ENCODE measurements around the gene SRRT. TPM values are rescaled to one million over a fixed set of nuclear protein-coding genes. Genes with fewer than 3 reads are reported as not detected.

The SRRT gene
- total RNA-seq, 2 experiments from 2014 or later, result 262 to 280 TPM

DNA sequence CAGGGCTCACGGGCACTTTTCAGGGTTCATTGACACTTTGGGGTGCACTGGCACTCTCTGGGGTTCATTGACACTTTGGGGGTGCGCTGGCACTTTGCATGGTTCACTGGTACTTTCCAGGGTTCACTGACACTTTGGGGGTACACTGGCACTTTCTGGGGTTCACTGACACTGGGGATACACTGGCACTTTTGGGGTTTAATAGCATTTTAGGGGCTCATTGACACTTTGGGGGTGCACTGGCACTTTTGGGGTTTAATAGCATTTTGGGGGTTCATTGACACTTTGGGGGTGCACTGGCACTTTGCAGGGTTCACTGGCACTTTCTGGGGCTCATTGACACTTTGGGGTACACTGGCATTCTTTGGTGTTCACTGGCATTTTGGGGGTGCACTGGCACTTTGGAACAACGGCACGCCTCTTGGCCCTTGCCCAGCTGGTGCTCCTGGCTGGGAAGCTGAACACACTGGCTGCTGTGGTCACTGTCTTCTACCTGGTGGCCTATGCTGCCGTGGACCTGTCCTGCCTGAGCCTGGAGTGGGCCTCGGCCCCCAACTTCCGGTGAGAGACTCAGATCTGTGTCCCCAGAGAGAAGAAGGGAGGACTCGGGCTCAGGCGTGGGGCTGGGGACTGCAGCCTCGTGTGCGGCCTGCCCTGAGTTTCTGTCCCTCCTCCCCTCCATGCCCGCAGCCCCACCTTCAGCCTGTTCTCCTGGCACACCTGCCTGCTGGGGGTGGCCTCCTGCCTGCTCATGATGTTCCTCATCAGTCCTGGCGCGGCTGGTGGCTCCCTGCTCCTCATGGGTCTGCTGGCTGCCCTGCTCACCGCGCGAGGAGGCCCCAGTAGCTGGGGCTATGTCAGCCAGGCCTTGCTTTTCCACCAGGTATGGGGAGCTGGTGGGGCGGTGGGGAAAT, 13.9 kb upstream of the SRRT start:
- ChIA-PET CTCF (interaction anchor here (1.3 to 1.4 kb wide), 2 partner anchors 9 to 11 kb away, joined by 3 to 5 read pairs; partner anchors contain the start of gene SLC12A9), POLR2A (interaction anchor here (0.6 kb wide), 1 partner anchor 129 kb away, joined by 4 read pairs; no protein-coding TSS in a partner anchor)
- no peaks in the 10 kb centered on the region for H3K27me3 Mint-ChIP-seq
- peaks cover 43% of the 10 kb centered on the region for H3K36me3 Mint-ChIP-seq (ENCODE audit: low read depth)
- H3K4me3 Mint-ChIP-seq, result no peak overlapping the region
- H3K27ac Mint-ChIP-seq, result no peak overlapping the region
- H3K9me3 Mint-ChIP-seq, result no peaks in the 10 kb centered on the region
- DNase-seq, result no peak
- peaks cover 2% of the 10 kb centered on the region for H3K4me1 Mint-ChIP-seq

DNA sequence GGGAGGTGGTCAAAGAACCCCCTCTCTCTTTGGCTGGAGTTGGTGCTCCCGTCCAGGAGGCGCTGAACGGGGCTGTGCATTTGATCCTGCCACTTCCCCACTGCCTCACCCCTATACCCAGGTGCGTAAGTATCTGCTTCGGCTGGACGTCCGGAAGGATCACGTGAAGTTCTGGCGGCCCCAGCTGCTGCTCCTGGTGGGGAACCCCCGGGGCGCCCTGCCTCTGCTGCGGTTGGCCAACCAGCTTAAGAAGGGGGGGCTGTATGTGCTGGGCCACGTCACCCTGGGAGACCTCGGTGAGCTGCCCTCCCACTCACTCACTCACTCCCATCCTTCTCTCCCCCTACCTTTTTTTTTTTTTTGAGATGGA, 13.3 kb upstream of the SRRT start:
- DNase-seq, result no peak
- H3K27ac Mint-ChIP-seq, result no peak overlapping the region
- H3K27me3 Mint-ChIP-seq, result no peaks in the 10 kb centered on the region
- peaks cover 4% of the 10 kb centered on the region for H3K4me1 Mint-ChIP-seq
- peaks cover 43% of the 10 kb centered on the region for H3K36me3 Mint-ChIP-seq (ENCODE audit: low read depth)
- H3K4me3 Mint-ChIP-seq, result no peak overlapping the region
- no peaks in the 10 kb centered on the region for H3K9me3 Mint-ChIP-seq
- CTCF ChIA-PET, result interaction anchor here (0.7 to 1.3 kb wide), 2 partner anchors 9 to 58 kb away, joined by 4 to 5 read pairs; partner anchors contain the start of gene SLC12A9
- POLR2A ChIA-PET, result interaction anchor here (0.6 kb wide), 1 partner anchor 129 kb away, joined by 4 read pairs; no protein-coding TSS in a partner anchor

DNA sequence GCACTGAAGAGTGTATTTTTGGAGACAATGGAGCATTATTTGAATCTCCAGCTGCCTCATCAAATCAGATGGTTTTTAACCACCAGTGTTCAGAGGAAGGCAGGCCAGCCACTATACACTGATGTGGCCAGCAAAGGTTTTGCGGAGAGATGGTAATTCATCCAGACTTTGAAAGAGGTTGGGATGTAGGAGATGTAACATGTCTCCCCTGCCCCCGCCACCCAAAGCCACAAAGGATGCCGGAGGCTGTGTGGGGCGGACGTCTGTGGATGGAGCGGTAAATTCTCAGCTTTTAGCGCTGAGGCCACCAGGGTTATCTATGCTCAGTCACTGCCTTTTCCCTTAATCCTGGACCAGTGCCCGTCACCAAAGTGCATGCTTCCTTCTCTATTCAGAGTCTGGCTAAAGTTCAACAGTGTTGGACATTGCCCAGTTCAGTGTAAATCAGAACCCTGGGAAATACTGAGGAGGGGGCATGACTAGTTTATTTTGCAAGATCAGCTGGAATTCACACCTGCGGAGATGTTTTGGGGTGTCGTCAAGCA, 11.4 kb upstream of the SRRT start:
- Mint-ChIP-seq H3K4me1 (peaks cover 16% of the 10 kb centered on the region), H3K27ac (no peak overlapping the region), H3K27me3 (no peaks in the 10 kb centered on the region), H3K4me3 (no peak overlapping the region), H3K9me3 (no peaks in the 10 kb centered on the region), H3K36me3 (ENCODE audit: low read depth) (peaks cover 39% of the 10 kb centered on the region)
- no peak for DNase-seq
- CTCF ChIA-PET, result interaction anchor here (0.6 to 0.9 kb wide), 2 partner anchors 10 to 117 kb away, joined by 3 read pairs; no protein-coding TSS in a partner anchor
- POLR2A ChIA-PET, result no interaction called here

DNA sequence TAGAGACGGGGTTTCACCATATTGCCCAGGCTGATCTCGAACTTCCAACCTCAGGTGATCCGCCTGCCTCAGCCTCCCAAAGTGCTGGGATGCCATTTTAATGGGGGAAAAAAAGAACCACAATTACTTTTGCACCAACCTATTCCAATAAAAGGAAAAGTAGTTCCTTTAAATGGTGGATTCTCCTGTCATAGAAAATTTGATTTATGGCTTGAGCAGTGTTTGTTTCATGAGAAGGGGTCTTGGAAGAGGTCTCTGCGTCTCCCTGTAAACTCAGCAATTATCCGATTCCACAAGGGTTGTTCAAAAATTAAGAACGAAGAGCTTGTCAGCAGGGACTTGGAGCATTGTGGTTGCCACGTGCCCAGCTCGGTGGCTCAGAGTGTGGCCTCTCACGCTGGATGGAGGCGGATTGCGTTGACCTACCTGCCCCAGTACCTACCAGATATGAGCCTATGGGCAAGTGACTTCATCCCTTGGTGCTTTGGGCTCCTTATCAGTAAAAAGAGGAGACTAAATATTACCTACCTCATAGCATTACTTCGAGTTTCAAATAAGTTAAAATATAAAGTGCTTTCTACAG, 10.5 kb upstream of the SRRT start:
- POLR2A ChIA-PET, result no interaction called here
- CTCF ChIA-PET, result interaction anchor here (0.6 to 0.9 kb wide), 3 partner anchors 11 to 116 kb away, joined by 3 to 4 read pairs (median 3); no protein-coding TSS in a partner anchor
- Mint-ChIP-seq H3K4me3 (no peak overlapping the region), H3K27ac (peak overlapping the region; percentile 10), H3K27me3 (no peaks in the 10 kb centered on the region), H3K4me1 (peaks cover 18% of the 10 kb centered on the region), H3K9me3 (no peaks in the 10 kb centered on the region), H3K36me3 (ENCODE audit: low read depth) (peaks cover 39% of the 10 kb centered on the region)
- DNase-seq, result no peak

DNA sequence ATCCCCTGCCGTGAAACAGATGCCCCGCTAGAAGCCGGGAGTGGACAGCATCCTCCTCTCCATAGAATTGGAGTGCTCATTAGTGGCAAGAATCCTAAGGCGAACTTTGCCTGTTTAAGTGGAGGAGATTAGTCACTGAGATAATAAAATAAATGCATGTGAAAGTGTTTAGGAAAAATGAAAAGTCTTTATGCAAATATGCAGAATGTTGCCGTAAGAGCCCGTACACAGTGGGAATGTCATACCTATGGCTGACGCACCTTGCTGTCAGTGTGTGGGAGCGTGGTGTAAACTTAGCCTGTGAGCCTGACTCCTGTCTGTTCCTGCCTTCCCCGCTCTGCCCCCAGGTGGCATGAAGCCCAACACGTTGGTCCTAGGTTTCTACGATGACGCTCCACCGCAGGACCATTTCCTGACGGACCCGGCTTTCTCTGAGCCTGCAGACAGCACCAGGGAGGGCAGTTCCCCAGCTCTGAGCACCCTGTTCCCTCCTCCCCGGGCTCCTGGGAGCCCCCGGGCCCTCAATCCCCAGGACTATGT, 9.5 kb upstream of the SRRT start:
- POLR2A ChIA-PET, result no interaction called here
- CTCF ChIA-PET, result interaction anchor here (1.1 kb wide), 1 partner anchor 13 kb away, joined by 3 read pairs; the partner anchor contains the start of gene SLC12A9
- Mint-ChIP-seq H3K36me3 (ENCODE audit: low read depth) (peaks cover 30% of the 10 kb centered on the region), H3K27me3 (no peaks in the 10 kb centered on the region), H3K4me3 (no peak overlapping the region), H3K4me1 (peaks cover 18% of the 10 kb centered on the region), H3K9me3 (no peaks in the 10 kb centered on the region), H3K27ac (peak overlapping the region; percentile 54)
- no peak for DNase-seq

DNA sequence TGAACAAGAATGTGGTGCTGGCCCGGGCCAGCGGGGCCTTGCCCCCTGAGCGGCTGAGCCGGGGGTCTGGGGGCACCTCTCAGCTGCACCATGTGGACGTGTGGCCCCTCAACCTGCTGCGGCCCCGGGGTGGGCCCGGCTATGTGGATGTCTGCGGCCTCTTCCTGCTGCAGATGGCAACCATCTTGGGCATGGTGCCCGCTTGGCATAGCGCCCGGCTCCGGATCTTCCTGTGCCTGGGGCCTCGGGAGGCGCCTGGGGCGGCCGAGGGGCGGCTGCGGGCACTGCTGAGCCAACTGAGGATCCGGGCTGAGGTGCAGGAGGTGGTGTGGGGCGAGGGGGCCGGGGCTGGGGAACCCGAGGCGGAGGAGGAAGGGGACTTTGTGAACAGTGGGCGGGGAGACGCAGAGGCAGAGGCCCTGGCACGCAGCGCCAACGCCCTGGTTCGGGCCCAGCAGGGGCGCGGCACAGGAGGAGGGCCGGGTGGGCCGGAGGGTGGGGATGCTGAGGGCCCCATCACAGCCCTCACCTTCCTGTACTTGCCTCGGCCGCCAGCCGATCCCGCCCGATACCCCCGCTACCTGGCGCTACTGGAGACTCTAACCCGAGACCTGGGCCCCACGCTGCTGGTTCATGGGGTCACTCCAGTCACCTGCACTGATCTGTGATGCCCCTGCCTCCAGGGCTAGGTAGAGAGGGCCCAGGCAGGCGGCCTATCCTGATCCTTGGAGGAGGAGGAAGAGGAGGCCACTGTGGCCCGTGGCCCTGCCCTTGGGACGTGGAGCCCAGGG, 8.8 kb upstream of the SRRT start:
- Mint-ChIP-seq H3K4me1 (peaks cover 22% of the 10 kb centered on the region), H3K27me3 (no peaks in the 10 kb centered on the region), H3K36me3 (ENCODE audit: low read depth) (peaks cover 27% of the 10 kb centered on the region), H3K9me3 (no peaks in the 10 kb centered on the region), H3K4me3 (peak overlapping the region; percentile 81), H3K27ac (peak overlapping the region; percentile 93)
- POLR2A ChIA-PET, result interaction anchor here (0.7 to 1.0 kb wide), 2 partner anchors 9 to 14 kb away, joined by 3 read pairs; partner anchors contain the start of genes SLC12A9 and SRRT
- peak; percentile 23 for DNase-seq
- CTCF ChIA-PET, result interaction anchor here (1.1 to 1.6 kb wide), 2 partner anchors 14 to 161 kb away, joined by 3 to 4 read pairs; partner anchors contain the start of gene SLC12A9

DNA sequence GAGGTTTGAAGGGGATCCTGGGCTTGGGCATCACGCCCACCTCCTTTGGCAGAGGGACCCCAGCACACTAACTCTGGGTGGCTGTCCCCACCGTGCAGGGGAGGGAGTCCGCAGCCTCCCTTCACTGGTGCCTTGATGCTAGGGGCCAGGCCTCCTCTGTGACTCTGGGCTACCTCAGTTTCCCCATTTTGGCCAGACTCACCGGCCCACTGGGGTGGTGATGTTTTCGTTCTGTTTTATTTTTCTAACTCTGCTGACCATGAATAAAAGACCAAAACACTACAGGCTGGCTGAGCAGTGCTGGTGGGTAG, 8.2 kb upstream of the SRRT start:
- Mint-ChIP-seq H3K4me3 (peak overlapping the region; percentile 81), H3K4me1 (peaks cover 24% of the 10 kb centered on the region), H3K36me3 (ENCODE audit: low read depth) (peaks cover 31% of the 10 kb centered on the region), H3K27ac (peak overlapping the region; percentile 93), H3K27me3 (no peaks in the 10 kb centered on the region), H3K9me3 (no peaks in the 10 kb centered on the region)
- ChIA-PET CTCF (interaction anchor here (1.6 kb wide), 1 partner anchor 162 kb away, joined by 4 read pairs; no protein-coding TSS in a partner anchor), POLR2A (interaction anchor here (0.7 to 1.0 kb wide), 2 partner anchors 8 to 14 kb away, joined by 3 read pairs; partner anchors contain the start of genes SLC12A9 and SRRT)
- DNase-seq, result no peak

DNA sequence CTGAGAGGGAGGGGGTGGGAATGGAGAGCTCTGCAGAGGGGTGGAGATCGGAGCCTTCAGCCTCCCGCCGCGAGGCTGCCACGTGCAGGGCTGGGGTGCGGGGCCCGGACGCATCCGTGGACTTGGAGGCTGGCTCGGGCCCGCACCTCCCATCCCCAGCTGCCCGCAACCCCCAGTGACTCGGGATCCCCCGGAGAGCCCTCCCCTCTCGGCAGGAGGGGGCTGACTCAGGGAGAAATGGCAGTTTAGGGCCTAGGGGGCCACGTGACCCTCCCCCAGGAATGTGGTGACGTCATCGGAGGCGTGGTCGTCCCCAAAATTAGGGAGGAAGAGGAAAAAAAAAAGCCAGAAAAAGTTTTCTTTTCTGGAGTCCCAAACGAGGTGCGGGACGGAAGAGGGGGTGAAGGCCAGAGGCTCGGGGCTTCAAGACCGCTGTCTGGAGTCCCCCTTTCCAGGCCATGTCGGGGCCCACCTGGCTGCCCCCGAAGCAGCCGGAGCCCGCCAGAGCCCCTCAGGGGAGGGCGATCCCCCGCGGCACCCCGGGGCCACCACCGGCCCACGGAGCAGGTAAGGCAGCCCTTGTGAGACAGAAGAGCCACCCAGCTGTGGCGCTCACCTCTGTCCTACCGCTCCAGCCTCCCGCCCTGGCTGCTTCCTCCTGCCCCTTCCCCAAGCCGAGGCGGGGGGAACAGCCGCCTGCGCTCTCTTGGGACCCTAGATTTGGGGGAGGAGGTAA, 7.7 kb upstream of the SRRT start, which contains the start of gene TRIP6:
Gene TRIP6 (plus strand): TSS at position 348 of the 736 bp plus-strand sequence. CDS start 111 bp downstream, at position 459.
- peaks cover 29% of the 10 kb centered on the region for H3K36me3 Mint-ChIP-seq (ENCODE audit: low read depth)
- CTCF ChIA-PET, result interaction anchor here (1.6 kb wide), 1 partner anchor 162 kb away, joined by 4 read pairs; no protein-coding TSS in a partner anchor
- H3K4me3 Mint-ChIP-seq, result peak within 1 kb of the TSS; percentile 81
- POLR2A ChIA-PET, result interaction anchor here (0.7 to 1.0 kb wide), 2 partner anchors 8 to 15 kb away, joined by 3 read pairs; partner anchors contain the start of genes SLC12A9 and SRRT
- H3K4me1 Mint-ChIP-seq, result peaks cover 25% of the 10 kb centered on the region
- H3K9me3 Mint-ChIP-seq, result no peaks in the 10 kb centered on the region
- H3K27me3 Mint-ChIP-seq, result no peaks in the 10 kb centered on the region
- peak; percentile 61 for DNase-seq
- peak within 1 kb of the TSS; percentile 93 for H3K27ac Mint-ChIP-seq

DNA sequence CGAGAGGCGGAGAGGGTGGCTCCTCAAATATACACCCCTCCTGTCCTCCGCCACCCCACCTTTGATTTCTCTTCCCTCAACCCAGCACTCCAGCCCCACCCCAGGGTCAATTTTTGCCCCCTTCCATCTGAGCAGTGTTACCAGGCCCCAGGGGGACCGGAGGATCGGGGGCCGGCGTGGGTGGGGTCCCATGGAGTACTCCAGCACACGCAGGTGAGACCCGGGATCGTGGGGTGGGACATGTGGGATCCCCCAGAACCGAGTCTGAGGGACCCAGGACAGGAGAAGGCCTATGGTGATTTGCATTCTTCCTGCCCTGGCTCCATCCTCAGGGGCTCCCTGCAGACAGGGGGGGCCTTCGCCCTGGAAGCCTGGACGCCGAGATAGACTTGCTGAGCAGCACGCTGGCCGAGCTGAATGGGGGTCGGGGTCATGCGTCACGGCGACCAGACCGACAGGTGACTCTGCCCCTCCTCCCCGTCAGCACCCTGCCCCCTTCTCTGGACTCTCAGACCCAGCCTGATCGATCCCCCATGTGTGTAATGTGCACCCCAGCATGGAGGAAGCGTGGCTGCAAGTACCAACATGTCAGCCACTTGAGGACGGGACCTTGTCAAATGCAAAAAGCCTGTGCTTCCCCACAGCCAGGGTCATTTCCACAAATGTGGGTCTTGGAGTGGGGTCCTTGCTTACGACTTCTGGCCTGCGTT, 7.0 kb upstream of the SRRT start:
- peak overlapping the region; percentile 88 for H3K27ac Mint-ChIP-seq
- no peaks in the 10 kb centered on the region for H3K9me3 Mint-ChIP-seq
- CTCF ChIA-PET, result interaction anchor here (1.6 kb wide), 1 partner anchor 163 kb away, joined by 4 read pairs; no protein-coding TSS in a partner anchor
- H3K4me3 Mint-ChIP-seq, result peak overlapping the region; percentile 81
- POLR2A ChIA-PET, result no interaction called here
- DNase-seq, result no peak
- peaks cover 27% of the 10 kb centered on the region for H3K4me1 Mint-ChIP-seq
- H3K36me3 Mint-ChIP-seq (ENCODE audit: low read depth), result peaks cover 26% of the 10 kb centered on the region
- H3K27me3 Mint-ChIP-seq, result no peaks in the 10 kb centered on the region

DNA sequence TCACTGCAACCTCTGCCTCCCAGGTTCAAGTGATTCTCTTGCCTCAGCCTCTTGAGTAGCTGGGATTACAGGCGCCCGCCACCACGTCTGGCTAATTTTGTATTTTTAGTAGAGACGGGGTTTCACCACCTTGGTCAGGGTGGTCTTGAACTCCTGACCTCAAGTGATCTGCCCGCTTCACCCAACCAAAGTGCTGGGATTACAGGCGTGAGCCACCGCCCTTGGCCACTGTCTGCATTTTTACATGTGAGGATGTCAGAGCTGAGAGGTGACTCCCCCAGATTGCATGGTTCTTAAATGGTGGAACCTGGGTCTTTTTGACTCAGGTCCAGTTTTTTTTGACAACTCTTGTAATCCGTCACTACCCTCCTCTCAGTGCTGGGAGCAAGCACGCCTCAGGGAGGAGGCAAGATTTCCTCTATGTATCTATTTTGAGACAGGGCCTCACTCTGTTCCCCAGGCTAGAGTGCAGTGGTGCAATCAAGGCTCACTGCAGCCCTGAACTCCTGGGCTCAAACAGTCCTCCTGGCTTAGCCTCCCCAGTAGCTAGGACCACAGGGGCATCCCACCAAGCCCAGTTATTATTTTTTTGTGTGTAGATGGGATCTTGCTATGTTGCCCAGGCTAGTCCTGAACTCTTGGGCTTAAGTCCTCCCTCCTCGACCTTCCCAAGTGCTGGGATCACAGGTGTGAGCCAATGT, 1.2 kb upstream of the SRRT start:
- Mint-ChIP-seq H3K4me3 (peak overlapping the region; percentile 97), H3K9me3 (no peaks in the 10 kb centered on the region), H3K36me3 (ENCODE audit: low read depth) (peaks cover 60% of the 10 kb centered on the region), H3K4me1 (peaks cover 52% of the 10 kb centered on the region), H3K27ac (peak overlapping the region; percentile 95), H3K27me3 (no peaks in the 10 kb centered on the region)
- no peak for DNase-seq
- ChIA-PET POLR2A (interaction anchor here (2.3 kb wide), 1 partner anchor 16 kb away, joined by 18 read pairs; the partner anchor contains the start of gene UFSP1), CTCF (interaction anchor here (0.6 to 3.2 kb wide), 5 partner anchors 14 to 1306 kb away, joined by 3 to 23 read pairs (median 4); partner anchors contain the start of gene SLC12A9)
